SK-N-MC (cell line): ENCODE data around the gene MRPS12.

Source experiments
- DNase-seq: peaks from one replicate; pipeline ENCODE4 v3.0.0-alpha.2; 2011; ENCODE audit warnings: low read depth, low spot score
- H3K27ac ChIP-seq: fragments of 200-600 bp; sonication (generic); 2 replicates; pipeline ENCODE4 v1.5.1; 2016; ENCODE audit warnings: mixed run types
- H3K36me3 ChIP-seq: fragments of 200-600 bp; sonication (generic); 2 replicates; pipeline ENCODE4 v1.6.1; 2017; ENCODE audit warnings: antibody characterized with exemption, low read length, mixed read lengths; ENCODE audit not compliant: insufficient read depth
- H3K4me3 ChIP-seq: fragments of 200-600 bp; sonication (generic); 2 replicates; pipeline ENCODE4 v1.5.1; 2016
- H3K9ac ChIP-seq: fragments of 200-600 bp; sonication (generic); 2 replicates; pipeline ENCODE4 v1.8.0; 2017; ENCODE audit warnings: mixed run types, mixed read lengths; ENCODE audit not compliant: insufficient read length
- H3K9me3 ChIP-seq: fragments of 200-600 bp; sonication (generic); 2 replicates; pipeline ENCODE4 v1.6.1; 2017; ENCODE audit warnings: low read depth, mild to moderate bottlenecking, antibody characterized with exemption, low read length, moderate library complexity, mixed read lengths
- EZH2 ChIP-seq: fragments of 200-600 bp; sonication (generic); IDR thresholded peaks from one replicate; pipeline ENCODE4 v1.6.1; 2017; ENCODE audit warnings: antibody characterized with exemption
- FOXP2 ChIP-seq: optimal IDR thresholded peaks from 2 replicates; pipeline ENCODE3; 2011; ENCODE audit warnings: mild to moderate bottlenecking, moderate library complexity; ENCODE audit not compliant: insufficient read depth; ENCODE audit errors: extremely low read length, control extremely low read depth
- POLR2AphosphoS5 ChIP-seq: IDR thresholded peaks from 2 replicates; pipeline ENCODE4 v1.6.1; 2012; ENCODE audit warnings: mild to moderate bottlenecking, low read depth, low read length, borderline replicate concordance

MRPS12 gene

GRCh38 chr19:38907227-38907626, 23.5 kb upstream of the MRPS12 start:
- Histone ChIP-seq H3K9me3 (no peaks in the 10 kb centered on the region), H3K9ac (no peak overlapping the region), H3K4me3 (no peak overlapping the region), H3K36me3 (peaks cover 24% of the 10 kb centered on the region; the same call in 1 of the 2 replicates), H3K27ac (no peak overlapping the region)
- TF ChIP-seq EZH2: no peak
- no peak for TF ChIP-seq POLR2AphosphoS5
- TF ChIP-seq FOXP2: no peak
- no peak for DNase-seq

GRCh38 chr19:38907670-38908069, 23.1 kb upstream of the MRPS12 start:
- DNase-seq: no peak
- no peak for TF ChIP-seq EZH2
- no peak for TF ChIP-seq POLR2AphosphoS5
- TF ChIP-seq FOXP2: no peak
- Histone ChIP-seq H3K9ac (no peak overlapping the region), H3K4me3 (no peak overlapping the region), H3K9me3 (no peaks in the 10 kb centered on the region), H3K27ac (no peak overlapping the region), H3K36me3 (peaks cover 24% of the 10 kb centered on the region; the same call in 1 of the 2 replicates)

DNA sequence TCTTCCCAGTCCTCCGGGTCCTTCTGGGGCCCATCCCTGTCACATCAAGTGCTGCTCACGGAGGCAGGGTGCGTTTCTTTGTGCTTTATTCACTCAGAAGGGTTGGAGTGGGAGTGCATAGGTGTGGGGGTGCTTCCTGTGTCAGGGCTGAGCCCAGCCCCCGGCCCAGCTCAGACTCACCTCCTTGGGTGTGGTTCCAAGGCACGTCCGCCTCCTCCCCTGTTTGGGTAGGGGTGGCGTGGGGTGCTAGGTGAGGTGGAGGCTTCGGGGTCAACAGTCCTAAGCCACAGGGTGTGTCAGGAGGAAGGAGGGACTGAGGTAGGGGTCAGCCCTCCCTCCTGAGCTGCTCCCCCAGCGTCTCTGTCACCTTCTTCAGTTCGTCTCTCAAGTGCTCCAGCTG, 21.8 kb upstream of the MRPS12 start:
- Histone ChIP-seq H3K27ac (no peak overlapping the region), H3K9me3 (no peaks in the 10 kb centered on the region), H3K36me3 (peaks cover 24% of the 10 kb centered on the region; the same call in 1 of the 2 replicates), H3K9ac (no peak overlapping the region), H3K4me3 (no peak overlapping the region)
- DNase-seq: no peak
- no peak for TF ChIP-seq EZH2
- TF ChIP-seq POLR2AphosphoS5: no peak; the same call in 1 of the 2 replicates
- TF ChIP-seq FOXP2: no peak

- H3K36me3 ChIP-seq: peaks cover 14% of the 10 kb centered on the region; the same call in 1 of the 2 replicates
- TF ChIP-seq EZH2 (no peak), POLR2AphosphoS5 (no peak), FOXP2 (no peak)
- DNase-seq: no peak
- no peak overlapping the region for H3K4me3 ChIP-seq
- H3K27ac ChIP-seq: no peak overlapping the region
- H3K9ac ChIP-seq: no peak overlapping the region
- no peaks in the 10 kb centered on the region for H3K9me3 ChIP-seq
Observed at GRCh38 chr19:38910488-38910887, 20.3 kb upstream of the MRPS12 start.

GRCh38 chr19:38911388-38912001, 19.2 kb upstream of the MRPS12 start:
- H3K9me3 ChIP-seq: no peaks in the 10 kb centered on the region
- TF ChIP-seq FOXP2 (no peak), EZH2 (no peak), POLR2AphosphoS5 (no peak)
- H3K27ac ChIP-seq: no peak overlapping the region
- peaks cover 11% of the 10 kb centered on the region; the same call in 1 of the 2 replicates for H3K36me3 ChIP-seq
- no peak overlapping the region for H3K9ac ChIP-seq
- H3K4me3 ChIP-seq: no peak overlapping the region
- no peak for DNase-seq

- Histone ChIP-seq H3K9ac (no peak overlapping the region), H3K9me3 (no peaks in the 10 kb centered on the region), H3K36me3 (no peaks in the 10 kb centered on the region; the same call in 1 of the 2 replicates), H3K4me3 (no peak overlapping the region), H3K27ac (no peak overlapping the region)
- no peak for TF ChIP-seq FOXP2
- TF ChIP-seq POLR2AphosphoS5: no peak
- TF ChIP-seq EZH2: no peak
- no peak for DNase-seq
Observed at GRCh38 chr19:38912600-38913514, 17.9 kb upstream of the MRPS12 start.

DNA sequence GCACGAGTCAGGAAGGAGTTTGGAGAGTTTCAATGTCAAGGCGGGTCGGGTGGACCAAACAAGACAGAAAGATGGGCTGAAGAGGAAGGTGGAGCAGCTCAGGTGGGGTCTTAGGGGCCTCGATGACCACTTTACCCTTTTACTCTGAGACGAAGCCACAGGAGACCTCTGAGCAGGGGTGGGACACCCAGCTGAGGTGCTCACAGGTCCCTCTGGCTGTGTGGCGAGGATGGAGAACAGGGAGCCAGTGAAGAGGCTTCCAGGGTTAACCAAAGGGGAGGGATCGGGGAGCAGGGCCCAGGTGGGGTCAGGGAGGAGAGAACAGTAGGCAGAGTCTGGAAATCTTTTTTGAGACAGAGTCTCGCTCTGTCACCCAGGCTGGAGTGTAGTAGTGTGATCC, 16.8 kb upstream of the MRPS12 start:
- Histone ChIP-seq H3K36me3 (no peaks in the 10 kb centered on the region), H3K27ac (no peak overlapping the region), H3K9ac (no peak overlapping the region), H3K9me3 (no peaks in the 10 kb centered on the region), H3K4me3 (no peak overlapping the region)
- no peak for DNase-seq
- TF ChIP-seq FOXP2: no peak
- TF ChIP-seq EZH2: no peak
- TF ChIP-seq POLR2AphosphoS5: no peak
